ENCODE measurements around the gene TNFAIP8. TPM values are rescaled to one million over a fixed set of nuclear protein-coding genes. Genes with fewer than 3 reads are reported as not detected.

TNFAIP8 gene
- total RNA-seq, 1 donor from 2014 or later = 40.0 TPM

- H3K27me3 ChIP-seq (ENCODE audit: control insufficient read depth, insufficient read depth, low read length) = no peaks in the 10 kb centered on the region
- H3K36me3 ChIP-seq (ENCODE audit: control insufficient read depth, insufficient read depth, low read length) = no peaks in the 10 kb centered on the region
- DNase-seq (ENCODE audit: low read depth) = no peak
- TF ChIP-seq CTCF (IDR thresholded peaks at IDR 0.05; ENCODE audit: insufficient read depth, low read length, poor library complexity, severe bottlenecking) = no peak
- H3K4me3 ChIP-seq (ENCODE audit: low read depth, low read length) = peak overlapping the region; percentile 51
Measured at GRCh38 chr5:119356612-119357188, 881 bp downstream of the TNFAIP8 start.

- no peaks in the 10 kb centered on the region for H3K36me3 ChIP-seq (ENCODE audit: control insufficient read depth, insufficient read depth, low read length)
- no peak for TF ChIP-seq CTCF (IDR thresholded peaks at IDR 0.05; ENCODE audit: insufficient read depth, low read length, poor library complexity, severe bottlenecking)
- H3K27me3 ChIP-seq (ENCODE audit: control insufficient read depth, insufficient read depth, low read length) = no peaks in the 10 kb centered on the region
- no peak for DNase-seq (ENCODE audit: low read depth)
- H3K4me3 ChIP-seq (ENCODE audit: low read depth, low read length) = peak overlapping the region; percentile 51
Measured at GRCh38 chr5:119357270-119357669, 1.5 kb downstream of the TNFAIP8 start.

- no peaks in the 10 kb centered on the region for H3K27me3 ChIP-seq (ENCODE audit: control insufficient read depth, insufficient read depth, low read length)
- no peaks in the 10 kb centered on the region for H3K36me3 ChIP-seq (ENCODE audit: control insufficient read depth, insufficient read depth, low read length)
- no peak overlapping the region for H3K4me3 ChIP-seq (ENCODE audit: low read depth, low read length)
- TF ChIP-seq CTCF (IDR thresholded peaks at IDR 0.05; ENCODE audit: insufficient read depth, low read length, poor library complexity, severe bottlenecking) = no peak
- no peak for DNase-seq (ENCODE audit: low read depth)
Measured at GRCh38 chr5:119357808-119358529, 2.1 kb downstream of the TNFAIP8 start.

GRCh38 chr5:119358530-119358900 lies 2.7 kb downstream of the TNFAIP8 start:
- Histone ChIP-seq H3K36me3 (ENCODE audit: control insufficient read depth, insufficient read depth, low read length) (no peaks in the 10 kb centered on the region), H3K4me3 (ENCODE audit: low read depth, low read length) (no peak overlapping the region), H3K27me3 (ENCODE audit: control insufficient read depth, insufficient read depth, low read length) (no peaks in the 10 kb centered on the region)
- no peak for TF ChIP-seq CTCF (IDR thresholded peaks at IDR 0.05; ENCODE audit: insufficient read depth, low read length, poor library complexity, severe bottlenecking)
- no peak for DNase-seq (ENCODE audit: low read depth)

- H3K36me3 ChIP-seq (ENCODE audit: control insufficient read depth, insufficient read depth, low read length) = no peaks in the 10 kb centered on the region
- no peak overlapping the region for H3K4me3 ChIP-seq (ENCODE audit: low read depth, low read length)
- TF ChIP-seq CTCF (IDR thresholded peaks at IDR 0.05; ENCODE audit: insufficient read depth, low read length, poor library complexity, severe bottlenecking) = no peak
- H3K27me3 ChIP-seq (ENCODE audit: control insufficient read depth, insufficient read depth, low read length) = no peaks in the 10 kb centered on the region
- DNase-seq (ENCODE audit: low read depth) = no peak
Measured at GRCh38 chr5:119358901-119359603, 3.2 kb downstream of the TNFAIP8 start.
